CD4-positive, alpha-beta T cell treated with Interleukin-1 beta for 1 hour (primary cell): ENCODE measurements around the gene CTCFL.
A peak's percentile ranks its signal among the peaks of the same experiment; 100 is the strongest.
"Not testable (repeated sequence)": the region's sequence is repeated elsewhere in the genome, so short reads cannot be mapped to it uniquely, and the experiment has no call there.

ENCODE experiments used
- DNase-seq, 2 donors: peaks; one replicate each; pipeline ENCODE4 v3.0.0-alpha.2; 2020 to 2022

CTCFL gene

DNA sequence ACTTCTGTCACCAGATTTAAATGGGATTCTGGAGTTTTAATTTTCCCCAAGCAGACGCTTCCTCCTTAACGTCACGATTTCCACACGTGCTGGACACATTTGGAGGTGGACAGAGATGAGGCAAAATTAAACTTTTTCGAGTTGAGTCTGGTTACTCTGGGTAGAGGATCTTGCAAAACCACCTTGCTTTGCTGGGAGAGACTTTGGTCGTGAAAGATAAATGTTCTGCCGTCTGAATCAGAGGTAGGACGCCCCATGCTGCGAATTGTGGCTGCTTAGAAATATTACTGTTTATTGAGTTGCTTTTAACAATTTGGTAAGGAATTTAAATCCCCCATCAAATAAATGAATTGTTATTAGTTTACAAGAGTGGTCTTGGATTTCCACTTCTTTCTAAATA lies 46.8 kb downstream of the CTCFL start:
- DNase-seq: no peak

GRCh38 chr20:57476641-57477461 lies 48.1 kb downstream of the CTCFL start:
- no peak for DNase-seq

GRCh38 chr20:57476084-57476526 lies 48.8 kb downstream of the CTCFL start:
- DNase-seq: peak in 1 of 2 donors; percentile 23

GRCh38 chr20:57475388-57476083 lies 49.4 kb downstream of the CTCFL start:
- DNase-seq: no peak

- no peak for DNase-seq
These were observed 50.1 kb downstream of the CTCFL start for GRCh38 chr20:57474816-57475215.

DNA sequence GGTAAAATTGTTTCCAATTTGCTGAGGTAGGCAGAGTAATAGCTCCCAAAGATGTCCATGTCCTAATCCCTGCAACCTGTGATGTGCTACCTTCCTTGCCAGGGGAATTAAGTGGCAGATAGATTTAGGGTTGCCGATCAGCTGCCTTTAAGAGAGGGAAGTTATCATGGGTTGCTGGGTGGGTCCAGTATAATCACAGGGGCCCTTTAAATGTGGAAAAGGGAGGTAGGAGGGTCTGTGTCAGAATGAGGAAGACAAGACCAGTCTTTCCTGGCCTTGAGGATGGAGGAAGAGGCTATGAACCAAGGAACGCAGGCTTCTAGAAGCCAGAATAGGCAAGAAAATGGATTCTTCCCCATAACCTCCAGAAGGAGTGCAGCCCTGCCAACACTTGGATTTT lies 50.7 kb downstream of the CTCFL start:
- no peak for DNase-seq

DNA sequence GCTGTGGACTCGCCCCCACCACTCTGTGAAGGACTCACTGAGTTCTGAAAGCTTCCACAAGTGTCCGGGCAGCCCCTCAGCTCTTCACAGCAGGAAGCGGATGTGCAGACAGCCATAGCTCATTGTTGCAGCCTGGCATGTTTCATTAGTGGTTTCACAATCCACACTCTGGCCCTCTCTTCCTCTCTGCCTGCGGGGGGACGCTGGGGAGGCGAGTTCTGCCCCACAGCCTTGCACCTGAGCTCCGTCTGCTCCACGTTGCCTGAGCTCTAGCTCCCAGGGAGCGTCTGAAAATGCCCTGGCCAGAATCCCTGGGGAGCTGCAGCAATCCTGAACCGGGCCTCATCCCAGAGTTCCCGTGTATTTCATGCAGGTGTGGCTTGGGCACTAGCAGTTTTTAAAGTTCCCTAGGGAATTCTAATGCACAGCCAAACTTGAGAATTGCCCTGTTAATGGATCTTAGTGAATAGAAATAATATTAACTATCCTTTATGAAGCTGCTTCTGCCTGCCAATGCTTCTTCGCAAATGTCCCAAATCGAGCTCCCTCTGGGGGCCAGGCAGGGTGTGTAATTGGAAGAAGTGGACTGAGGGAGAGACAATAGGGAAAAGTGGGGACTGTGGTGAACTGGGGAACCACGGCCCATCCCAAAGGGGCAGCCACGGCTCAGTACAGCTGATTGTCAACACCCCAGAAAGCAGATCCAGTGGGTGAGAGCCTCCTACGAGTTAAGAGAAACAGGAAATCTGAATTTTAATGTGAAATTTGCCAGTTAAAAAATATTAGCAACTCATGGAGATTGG lies 51.5 kb downstream of the CTCFL start:
- DNase-seq: peak; percentile 16 to 56

DNA sequence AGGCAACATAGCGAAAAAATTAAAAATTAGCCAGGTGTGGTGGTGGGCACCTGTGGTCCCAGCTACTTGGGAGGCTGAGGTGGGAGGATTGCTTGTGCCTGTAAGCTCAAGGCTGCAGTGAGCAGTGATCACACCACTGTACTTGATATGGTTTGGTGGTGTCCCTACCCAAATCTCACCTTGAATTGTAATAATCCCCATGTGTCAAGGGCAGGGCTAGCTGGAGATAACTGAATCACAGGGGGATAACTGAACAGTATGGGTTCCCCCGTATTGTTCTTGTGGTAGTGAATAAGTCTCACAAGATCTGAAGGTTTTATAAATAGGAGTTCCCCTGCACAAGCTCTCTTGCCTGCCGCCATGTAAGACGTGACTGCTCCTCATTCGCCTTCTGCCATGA lies 52.5 kb downstream of the CTCFL start:
- not testable (repeated sequence) for DNase-seq

DNA sequence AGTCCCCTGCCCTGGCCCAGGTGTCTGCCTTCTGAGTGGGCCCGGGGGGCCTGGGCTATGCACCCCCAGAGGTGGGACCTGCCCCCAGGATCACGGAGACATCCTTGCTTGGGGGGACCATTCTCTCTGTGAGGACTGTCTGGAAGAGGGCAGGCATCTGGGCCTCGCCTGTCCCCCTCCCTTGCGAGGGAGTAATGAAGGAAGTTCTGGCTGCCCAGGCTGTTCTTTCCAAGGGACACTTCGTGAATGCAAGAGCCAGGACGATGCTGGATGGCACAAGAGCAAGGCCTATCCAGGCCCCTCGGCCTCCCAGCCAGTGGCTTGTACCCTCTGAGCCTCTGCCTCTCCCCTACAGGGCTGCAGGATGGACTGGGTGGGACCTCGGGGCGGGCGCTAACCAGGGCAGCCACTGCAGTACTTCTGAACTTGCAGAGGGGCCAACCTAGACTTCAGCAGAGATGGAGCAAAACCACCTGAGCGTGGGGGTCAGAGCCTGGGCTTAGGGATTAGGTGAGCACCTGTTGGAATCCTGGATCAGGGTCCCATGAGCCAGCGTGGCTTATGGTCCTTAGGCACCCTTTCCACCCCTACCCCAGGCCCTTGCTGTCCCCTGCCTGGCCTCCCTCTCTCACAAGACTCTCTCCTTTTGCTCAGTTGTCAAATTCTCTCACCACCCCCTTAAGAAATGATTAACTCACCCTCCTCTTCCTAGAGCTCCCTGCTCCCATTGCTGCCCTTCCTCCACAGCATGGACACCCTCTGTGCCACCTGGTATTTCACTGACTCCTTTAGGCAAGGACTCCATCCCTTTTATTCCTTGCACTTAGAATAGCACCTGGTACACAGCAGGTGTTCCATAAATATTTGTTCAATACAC lies 53.2 kb downstream of the CTCFL start:
- DNase-seq: no peak

DNA sequence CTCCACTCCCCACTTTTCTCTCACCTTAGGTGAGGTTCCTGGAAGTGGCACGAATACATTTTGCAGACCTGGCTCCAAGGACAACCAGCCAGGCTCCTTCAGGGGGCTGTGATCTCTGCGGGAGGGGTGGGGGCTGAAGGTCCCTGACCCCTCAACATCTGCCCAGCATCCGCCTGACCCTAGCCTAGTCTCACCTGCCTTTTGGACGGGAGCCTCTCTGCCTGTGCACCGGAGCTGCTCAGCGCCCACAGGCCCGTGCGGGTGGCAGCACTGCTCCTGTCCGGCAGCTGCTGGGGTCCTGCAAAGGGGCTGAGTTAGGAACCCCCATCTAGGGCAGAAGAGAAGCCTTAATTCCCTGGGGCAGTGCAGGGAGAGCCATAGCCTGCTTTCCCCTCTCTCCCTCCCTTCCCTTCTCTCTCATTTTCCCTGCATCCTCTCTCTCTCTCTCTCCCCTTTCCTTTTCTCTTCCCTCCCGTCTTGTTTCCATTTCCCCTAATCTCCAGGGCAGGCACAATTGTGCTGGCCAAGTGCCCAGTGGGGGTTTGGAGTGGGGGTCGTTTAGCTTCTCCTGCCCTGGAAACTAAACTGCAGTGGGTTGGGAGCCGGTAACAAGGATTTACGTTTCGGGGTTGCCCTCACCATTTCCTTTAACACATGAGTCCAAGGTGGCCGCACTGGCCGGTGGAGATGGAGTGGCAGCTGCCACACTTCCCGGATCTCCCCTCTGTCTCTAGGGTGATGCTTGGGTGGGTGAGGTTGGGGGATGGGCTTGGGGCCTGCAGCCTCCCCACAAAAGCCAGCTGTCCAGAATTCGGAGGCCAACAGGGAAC lies 54.1 kb downstream of the CTCFL start:
- no peak for DNase-seq

DNA sequence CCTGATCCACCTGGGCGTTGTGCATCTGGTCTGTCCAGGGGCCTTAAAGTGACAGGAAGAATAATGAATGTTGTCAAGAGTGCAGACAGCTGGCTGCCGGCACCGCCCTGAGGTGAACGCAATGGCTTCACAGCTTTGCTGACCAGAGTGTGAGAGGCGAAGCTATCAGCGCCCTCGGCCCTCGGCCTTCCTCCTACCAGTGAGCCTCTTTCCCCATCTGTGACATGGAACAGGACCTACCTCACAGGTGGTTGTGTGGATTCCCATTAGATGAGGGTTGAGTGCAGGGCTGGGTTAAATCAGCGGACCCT lies 54.8 kb downstream of the CTCFL start:
- no peak for DNase-seq

DNA sequence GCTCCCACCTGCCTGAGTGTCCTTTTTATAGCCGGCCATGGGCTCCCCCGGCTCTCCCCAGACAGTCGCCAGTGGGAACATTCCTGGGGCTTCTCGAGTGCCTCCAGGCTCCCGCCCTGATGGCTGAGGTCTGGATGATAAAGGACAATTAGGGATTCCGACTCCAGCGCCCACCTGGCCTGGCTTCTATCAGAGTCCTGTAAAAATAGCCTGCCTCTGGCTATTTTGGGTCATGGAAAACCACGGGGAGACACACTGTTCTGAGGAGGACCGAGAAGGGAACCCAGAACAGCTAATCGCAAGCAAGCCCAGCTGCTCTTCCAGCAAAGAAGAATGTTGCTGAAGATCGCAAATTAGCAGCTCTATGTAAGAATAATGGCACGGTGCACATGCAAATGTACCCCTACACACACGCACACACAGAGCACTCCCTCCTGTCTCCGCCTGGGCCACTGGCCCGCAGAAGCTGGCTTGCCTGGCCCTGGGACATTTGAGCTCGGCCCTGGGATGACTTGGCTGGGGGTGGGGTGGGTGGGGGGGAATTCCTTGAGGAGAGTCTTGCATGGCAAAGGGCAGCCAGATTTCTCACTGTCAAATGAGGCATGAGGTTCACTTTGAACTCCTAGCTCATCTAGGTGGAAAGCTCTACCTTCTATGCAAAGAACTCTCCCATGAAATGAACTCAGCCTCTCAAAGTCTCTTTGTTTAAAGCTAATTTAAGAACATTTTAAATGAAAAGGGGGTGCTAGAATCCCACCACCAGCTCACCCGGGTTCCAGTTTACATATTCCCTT lies 55.3 kb downstream of the CTCFL start:
- no peak for DNase-seq

GRCh38 chr20:57468523-57469417 lies 56.2 kb downstream of the CTCFL start:
- DNase-seq: no peak

- DNase-seq: no peak
These were observed 57.2 kb downstream of the CTCFL start for GRCh38 chr20:57467742-57468141.

GRCh38 chr20:57465943-57466342 lies 59.0 kb downstream of the CTCFL start:
- DNase-seq: no peak

GRCh38 chr20:57465486-57465885 lies 59.5 kb downstream of the CTCFL start:
- DNase-seq: no peak

DNA sequence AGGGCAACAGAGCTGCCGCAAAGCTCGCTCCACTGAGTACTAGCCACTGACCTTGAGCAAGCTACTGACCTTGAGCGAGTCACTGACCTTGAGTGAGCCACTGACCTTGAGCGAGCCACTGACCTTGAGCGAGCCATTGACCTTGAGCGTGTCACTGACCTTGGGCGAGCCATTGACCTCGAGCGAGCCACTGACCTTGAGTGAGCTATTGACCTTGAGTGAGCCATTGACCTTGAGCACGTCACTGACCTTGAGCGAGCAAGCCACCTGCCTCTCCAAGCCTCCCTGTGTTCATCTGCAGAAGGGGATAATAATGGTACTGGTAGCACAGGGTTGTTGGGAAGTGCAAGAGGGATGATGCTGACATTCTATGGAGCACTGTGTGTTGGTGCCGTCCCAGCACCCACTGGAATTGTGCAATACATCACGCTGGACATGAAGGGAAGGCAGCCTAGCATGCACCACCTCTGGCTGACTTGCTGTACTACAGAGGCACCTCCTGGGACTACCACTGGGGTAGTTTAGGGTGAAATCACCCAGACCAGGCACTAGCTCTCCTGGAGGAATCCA lies 60.2 kb downstream of the CTCFL start:
- peak in 1 of 2 donors; percentile 54 for DNase-seq

DNA sequence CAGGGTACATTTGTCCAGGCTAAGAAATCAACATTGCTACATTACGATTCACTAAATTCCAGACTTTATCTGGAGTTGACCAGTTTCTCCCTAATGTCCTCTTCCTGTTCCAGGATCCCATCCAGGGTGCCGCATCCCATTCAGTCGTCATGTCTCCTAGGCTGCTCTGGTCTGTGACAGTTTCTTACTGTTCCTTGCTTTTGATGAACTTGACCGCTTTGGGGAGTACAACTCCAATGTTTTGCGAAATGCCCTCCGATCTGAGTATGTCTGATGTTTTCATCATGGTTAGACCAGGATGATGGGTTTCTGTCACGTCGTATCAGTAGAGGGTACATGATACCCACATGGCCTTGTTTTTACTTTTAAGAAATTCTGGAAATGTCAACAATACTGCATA lies 62.2 kb downstream of the CTCFL start:
- DNase-seq: no peak

- DNase-seq: no peak
These were observed 63.2 kb downstream of the CTCFL start for GRCh38 chr20:57461726-57462125.
